HG03280 (cell line): ENCODE results near the gene ZBTB20.
"Not testable (repeated sequence)": the region's sequence is repeated elsewhere in the genome, so short reads cannot be mapped to it uniquely, and the experiment has no call there.

ENCODE experiments used
- ATAC-seq: cut with Tn5 transposase; IDR thresholded peaks from one replicate; pipeline ENCODE4 v1.9.1; 2021; ENCODE audit warnings: mild to moderate bottlenecking, moderate library complexity; ENCODE audit not compliant: unreplicated experiment

Gene ZBTB20

DNA sequence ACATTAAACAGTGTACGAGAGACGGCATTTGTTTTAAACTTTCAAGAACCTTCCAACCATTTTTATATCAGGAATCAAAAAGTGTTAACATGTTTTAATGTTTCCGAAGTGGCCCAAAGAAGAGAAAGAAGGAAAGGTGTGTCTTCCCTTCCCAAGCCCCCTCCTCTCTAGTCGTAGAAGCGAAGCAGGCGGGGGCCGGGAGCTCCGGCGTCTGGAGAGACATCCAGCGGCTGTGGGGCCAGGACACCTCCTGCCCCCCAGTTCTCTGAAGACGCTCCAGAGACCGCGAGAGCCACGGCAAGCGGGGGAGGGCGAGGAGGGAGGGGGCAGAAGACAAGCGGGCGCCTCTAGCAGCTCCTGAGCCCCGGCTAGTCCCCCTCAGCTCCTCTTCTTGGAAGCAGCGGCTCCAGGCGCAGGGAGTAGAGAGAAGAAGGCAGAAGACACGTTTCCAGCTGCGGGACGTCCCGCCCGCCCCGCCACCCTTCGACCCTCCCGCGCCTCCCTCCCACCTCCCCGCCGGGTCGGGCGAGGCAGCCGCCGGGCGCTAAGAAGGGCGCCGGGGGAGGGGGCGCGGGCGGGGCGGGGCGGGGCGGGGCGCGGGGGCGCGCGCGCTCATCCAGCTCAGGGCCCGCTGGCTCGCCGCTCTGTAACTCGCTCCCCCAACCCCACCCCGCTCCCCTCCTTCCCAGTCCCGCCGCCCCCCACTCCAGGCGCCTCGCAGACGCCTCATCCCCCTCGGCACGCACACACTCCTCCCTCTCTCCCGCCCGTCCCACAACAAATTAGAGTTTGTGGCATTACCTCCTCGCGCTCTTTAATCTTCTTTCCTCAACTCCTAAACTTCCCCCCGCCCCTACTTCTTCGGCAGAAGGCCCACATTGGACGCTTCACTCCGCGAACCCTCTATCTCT is at the start of gene ZBTB20:
TSS of gene ZBTB20 (minus strand) at position 871 of the 911 bp plus-strand sequence.
- peak; percentile 30 for ATAC-seq

DNA sequence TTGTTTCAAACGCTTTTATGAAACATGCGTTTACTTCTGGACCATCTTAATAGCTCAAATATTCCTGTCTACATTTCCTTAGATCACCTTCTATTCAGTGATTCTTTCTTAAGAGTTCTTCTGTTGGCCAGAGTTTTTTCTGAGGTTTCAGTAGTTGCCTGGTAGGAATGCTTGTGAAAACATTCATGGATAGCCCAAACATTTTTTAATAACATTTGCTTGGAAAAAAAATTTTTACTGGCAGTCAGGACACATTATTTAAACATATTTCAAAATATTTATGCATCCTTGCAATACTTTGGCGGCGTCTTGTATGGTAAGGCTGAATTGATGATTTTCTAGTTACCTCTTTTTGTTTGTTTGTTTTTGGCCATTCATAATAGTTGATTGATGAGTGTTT is 47.4 kb upstream of the ZBTB20 start:
- no peak for ATAC-seq

DNA sequence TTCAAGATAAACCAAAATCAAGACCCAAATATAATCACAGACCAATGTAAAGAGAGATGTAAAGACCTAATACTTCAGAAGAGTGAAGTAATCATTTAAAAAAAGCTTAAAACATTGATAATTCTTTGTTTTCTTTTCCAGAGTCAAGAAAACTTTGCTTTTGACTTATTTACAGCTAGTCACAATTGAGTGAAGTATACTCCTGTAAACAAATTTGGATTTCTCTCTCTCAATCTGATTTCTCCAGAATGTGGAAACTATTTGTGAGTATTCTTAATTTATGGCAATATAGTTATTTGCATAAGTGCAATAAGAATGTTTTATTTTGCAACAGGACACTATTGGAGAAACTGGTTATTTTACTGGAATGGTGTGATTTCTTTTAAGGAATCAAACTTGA is 43.7 kb upstream of the ZBTB20 start:
- ATAC-seq, result no peak

DNA sequence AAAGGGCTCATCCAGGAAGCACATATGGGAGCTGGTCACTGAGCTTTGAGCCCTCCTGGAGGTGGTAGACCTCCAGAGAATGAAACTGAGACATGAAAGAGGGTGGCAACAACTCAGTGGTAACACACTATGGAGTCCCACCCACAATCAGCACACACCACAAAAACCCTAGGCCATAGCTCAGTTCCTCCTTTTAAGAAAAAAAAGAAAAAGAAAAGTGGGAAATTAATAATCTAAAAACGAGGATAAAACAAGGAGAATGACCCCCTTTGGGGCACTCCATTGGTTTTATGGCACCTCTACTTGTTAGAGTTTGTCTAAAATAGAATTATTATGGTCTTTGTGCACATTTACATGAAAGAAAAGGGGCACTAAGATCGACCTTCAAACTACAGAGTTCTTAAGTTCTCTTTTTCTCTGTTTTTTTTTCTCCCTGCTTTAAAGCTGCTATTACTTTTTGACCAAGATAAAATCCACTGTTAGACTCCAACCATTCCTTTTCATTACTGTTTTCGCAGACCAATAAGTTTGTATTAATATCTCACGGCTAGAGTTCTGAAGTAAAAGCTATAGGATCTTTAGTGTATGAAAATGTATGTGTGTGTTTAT is 40.2 kb upstream of the ZBTB20 start:
- peak; percentile 100 for ATAC-seq

DNA sequence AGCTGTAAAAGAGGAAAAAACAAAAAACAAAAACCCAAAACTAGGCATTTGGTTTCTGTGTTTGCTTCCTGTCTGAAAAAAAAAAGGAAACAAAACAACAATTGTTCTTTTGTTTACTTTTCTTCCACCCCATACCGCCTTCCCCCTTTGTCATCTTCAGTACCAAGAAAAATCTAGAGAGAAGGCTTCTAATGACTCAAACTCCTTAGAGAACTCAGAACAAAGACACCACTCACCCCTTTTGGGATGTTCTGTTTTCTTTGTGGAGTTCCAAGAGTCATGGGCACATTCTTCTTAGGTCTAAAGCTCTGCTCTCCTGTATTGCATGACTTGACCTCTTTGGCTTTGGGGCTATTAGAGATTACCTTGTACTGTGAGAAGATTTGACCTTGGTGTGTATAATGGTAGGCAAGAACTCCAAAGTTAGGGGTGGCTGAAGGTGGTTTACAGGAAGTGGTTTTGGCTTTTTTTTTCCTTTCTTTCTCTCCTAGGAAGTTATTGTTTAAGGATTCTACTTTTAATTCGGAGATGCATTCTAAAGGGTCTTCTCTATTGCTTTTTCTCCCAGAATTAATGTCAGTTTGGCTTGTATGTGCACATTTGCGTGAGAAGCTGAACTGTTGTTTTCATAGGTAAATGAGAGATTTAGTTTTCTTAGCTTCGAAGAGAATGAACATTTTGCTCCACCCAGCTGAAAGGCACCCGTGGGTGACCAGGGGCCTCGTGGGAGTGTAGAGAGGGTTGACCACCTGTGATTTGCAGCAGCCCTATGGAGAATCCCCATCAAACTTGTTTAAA is 39.5 kb upstream of the ZBTB20 start:
- ATAC-seq, result peak; percentile 28

DNA sequence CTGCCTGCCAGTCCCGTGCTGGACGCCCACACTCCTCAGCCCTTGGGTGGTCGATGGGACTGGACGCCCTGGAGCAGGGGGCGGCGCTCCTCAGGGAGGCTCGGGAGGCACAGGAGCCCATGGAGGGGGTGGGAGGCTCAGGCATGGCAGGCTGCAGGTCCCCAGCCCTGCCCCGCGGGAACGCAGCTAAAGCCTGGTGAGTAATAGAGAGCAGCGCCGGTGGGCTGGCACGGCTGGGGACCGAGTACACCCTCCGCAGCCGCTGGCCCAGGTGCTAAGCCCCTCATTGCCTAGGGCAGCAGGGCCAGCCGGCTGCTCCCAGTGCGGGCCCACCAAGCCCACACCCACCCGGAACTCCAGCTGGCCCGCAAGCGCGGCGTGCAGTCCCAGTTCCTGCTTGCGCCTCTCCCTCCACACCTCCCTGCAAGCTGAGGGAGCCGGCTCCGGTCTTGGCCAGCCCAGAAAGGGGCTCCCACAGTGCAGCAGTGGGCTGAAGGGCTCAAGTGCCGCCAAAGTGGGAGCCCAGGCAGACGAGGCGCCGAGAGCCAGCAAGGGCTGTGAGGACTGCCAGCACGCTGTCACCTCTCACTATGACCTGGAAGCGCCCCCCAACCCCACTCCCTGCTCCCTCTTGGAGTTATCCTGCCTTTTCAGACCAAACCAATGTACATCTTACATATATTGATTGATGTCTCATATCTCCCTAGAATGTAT is 37.9 kb upstream of the ZBTB20 start:
- not testable (repeated sequence) for ATAC-seq

DNA sequence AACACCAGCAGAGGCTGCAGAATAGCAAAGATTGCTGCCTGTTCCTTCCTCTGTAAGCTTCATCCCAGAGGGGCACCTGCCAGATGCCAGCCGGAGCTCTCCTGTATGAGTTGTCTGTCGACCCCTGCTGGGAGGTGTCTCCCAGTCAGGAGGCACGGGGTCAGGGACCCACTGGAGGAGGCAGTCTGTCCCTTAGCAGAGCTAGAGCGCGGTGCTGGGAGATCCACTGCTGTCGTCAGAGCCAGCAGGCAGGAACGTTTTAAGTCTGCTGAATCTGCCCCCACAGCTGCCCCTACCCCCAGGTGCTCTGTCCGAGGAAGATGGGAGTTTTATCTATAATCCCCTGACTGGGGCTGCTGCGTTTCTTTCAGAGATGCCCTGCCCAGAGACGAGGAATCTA is 31.8 kb upstream of the ZBTB20 start:
- ATAC-seq, result not testable (repeated sequence)

DNA sequence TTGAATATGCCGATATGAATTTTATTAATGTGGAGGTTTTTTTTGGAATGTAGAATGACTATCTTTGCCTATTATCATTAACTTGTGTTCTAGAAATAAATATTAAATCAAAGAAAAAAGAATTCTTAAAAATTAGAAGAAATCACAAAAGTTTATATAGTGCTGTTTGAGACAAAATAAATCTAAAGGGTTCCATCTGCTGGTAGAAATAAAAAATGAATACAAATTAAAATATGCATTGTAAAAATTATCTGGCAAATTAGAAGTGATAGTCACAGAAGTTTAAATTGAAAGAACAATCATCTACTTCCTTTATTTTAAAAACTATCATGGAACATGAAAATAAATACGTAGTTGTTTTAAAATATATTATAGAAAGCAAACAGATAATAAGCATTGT is 22.7 kb upstream of the ZBTB20 start:
- ATAC-seq, result no peak

DNA sequence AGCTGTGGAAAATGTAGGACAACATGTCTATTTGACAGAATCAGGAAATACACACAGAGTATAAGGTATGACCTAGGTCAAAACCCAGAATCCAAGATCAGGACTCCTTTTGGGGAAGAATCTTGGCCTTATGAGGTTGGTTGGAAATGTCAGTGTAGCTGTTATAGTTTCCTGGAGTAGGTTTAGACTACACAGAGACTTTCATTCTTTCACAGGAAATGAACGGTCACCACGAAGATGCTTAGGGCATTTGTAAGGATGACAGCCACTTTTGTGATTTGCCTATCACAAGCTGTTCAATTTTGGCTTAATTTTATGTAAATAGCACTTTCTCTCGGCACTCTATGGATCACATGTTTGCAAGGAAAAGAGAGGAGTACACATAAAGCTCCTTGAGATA is 18.6 kb upstream of the ZBTB20 start:
- no peak for ATAC-seq

DNA sequence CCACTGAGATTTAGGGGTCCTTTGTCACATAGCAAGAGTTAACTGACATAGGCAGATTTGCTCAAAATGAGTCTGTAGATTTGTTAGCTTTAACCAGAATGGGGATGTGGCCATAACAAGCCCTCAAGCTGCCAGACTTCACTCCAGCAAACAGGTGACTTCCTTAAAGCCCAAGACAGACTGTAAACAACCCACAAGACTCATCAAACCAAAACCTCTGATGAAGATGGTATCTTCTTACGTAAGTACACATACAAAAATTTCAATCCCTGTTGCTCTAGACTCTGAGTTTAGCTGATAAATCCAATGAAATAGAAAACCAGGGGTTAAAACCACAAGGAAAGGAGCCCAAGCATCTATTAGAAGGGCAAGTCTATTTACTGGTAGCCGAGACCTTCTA is 18.2 kb upstream of the ZBTB20 start:
- ATAC-seq, result no peak

DNA sequence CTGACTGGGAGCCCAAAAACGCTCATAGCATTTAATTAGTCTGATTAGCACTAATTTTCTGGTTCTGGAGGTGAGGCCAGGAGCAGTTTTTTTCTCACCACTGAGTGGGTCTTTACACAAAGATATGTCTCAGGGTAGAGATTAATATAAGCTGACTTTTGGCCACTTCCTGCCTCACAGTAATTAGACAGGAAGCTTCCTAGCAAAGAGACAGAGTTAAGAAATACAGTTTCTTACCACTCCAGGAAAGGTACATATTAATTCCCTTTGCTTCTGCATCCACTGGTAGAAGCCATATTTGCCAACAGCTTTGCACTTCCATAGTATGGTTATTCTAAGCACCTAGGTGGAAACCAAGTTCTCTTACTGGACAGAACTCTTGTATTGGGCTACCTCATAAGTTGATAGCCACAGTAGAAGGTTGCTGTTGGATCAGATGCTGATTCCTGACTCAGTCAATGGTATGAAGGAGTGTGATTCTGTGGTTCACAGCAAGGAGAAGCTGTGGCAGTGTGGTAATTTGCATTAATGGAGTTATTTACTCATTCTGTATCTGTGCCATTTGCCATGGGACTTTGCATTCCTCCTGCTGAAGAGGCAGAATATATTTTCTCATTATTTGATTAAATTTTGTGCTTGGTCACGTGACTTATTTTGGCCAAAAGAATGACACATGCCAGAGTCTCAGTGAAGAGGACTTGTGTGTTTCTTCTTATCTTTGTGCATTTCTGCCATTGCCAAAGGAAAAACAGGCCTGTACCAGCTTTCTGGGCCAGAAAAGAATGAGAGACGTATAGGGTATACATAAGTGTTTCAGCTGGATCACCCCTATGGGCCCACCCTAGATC is 17.5 kb upstream of the ZBTB20 start:
- no peak for ATAC-seq

DNA sequence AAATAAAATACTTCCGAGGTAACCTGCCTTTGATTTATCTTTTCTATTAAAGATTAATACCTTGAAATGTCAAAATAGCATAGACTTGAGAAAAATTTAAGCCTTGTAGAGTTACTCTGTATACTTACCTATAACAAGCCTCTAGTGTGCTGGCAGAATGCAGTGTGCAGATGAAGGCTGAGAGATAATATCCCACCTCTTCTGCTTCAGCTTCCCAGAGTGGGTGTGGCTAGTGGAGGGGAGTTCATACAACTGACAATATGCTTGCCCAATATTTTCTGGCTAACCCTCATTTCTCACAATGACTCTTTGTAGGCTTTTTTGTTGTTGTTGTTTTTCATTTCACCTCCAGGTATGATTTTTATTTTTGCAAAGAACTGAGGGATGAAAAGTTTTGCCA is 15.7 kb upstream of the ZBTB20 start:
- no peak for ATAC-seq

DNA sequence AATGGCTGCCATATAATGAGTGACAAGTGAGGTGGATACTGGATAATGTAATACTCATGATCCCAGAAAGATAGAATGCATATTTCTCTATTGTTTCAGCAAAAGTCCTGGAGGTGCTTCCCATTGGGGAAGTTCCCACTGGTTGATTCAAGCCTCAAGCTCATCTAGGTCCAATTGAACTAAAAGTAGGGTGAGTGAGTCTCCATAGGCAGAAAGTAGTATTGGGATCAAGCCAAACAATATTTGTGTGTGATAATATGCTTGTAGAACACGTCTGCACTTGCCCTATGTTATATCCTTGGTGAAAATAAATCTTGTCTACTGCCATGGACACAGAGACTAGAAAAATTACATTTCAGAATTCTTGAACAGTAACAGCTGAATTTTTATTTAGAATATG is 14.8 kb upstream of the ZBTB20 start:
- no peak for ATAC-seq

DNA sequence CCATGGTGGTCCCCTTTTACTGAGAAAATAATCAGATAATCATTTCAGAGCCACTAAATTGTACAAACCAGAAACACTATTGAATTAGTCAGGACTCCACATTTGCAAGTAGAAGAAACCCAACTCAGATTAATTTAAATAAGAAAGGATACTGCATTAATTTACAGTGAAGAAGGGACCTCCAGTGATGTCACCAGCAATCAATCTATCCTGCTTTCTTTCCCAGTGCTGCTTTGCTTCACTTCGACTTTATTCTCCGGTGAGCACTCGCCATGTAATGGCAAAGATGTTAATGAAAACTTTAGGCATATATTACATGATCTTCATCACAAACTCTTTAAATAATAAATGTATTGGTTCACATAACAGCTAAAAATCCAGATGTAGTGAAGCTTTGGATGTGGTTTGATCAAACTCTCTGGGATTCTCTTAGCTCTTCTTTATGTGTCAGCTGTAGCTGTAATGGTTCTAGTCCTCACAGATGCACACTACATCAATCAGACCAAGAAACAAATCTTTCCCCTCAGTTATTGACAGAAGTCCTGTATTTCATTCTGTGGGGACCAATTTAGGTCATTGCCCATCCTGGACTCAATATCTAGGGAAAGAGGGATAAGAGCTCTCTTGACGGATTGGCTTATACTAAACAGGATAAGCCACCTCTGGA is 14.2 kb upstream of the ZBTB20 start:
- no peak for ATAC-seq

DNA sequence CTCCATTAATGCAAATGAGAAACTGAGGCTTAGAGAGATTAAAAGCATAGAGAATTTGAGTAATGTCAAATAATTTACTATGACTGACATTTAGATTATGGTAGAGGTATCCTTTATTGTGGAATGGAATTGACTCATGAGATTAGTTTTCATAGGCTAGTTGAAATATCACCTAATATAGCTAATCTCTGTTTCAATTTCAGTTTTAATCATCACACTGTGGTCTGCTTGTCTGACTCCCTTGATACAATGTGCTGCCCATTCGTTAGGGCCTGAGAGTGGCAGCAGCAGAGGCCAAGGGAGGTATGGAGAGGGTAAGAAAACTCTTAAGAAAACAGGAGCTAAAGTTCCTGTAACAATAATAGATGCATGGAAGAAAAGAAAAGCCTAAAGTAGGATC is 13.2 kb upstream of the ZBTB20 start:
- peak; percentile 99 for ATAC-seq

DNA sequence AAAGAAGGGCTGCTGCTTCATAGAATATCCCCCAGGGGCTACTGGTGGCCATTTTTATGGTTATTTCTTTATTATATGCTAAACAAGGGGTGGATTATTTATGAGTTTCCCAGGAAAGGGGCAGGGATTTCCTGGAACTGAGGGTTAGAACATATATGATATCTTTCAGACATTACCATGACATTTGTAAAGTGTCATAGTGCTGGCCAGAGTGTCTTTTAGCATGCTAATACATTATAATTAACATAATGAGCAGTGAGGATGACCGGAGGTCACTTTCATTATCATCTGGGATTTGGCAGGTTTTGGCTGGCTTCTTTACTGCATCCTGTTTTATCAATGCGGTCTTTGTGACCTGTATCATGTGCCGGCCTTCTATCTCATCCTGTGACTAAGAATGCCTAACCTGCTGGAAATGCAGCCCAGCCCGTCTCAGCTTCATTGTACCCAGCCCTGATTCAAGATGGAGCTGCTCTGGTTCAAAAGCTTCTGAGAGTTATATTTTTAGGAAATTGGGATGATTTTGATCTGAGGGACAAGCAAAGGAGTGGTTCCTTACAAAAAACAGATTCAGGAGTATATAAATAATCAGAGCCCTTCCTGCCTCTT is 9.1 kb upstream of the ZBTB20 start:
- ATAC-seq, result no peak

DNA sequence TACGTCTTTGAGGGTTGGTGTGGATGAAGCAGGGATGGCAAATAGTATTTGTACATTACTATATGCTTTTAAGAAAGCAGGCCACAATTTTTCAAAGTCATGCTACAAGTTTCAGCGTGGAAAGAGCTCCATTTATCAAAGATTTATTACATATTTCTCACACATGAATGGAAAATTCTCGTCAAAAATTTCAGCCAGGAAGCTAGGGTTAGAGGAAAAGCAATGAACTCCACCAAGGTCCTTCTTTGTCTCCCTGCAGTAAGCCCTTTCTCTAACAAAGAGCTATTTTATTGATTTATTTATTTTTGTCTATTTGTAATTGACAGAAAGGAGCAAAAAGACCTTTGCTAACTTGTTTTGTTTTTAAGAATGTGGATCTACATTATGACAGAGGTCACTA is 7.5 kb upstream of the ZBTB20 start:
- no peak for ATAC-seq

DNA sequence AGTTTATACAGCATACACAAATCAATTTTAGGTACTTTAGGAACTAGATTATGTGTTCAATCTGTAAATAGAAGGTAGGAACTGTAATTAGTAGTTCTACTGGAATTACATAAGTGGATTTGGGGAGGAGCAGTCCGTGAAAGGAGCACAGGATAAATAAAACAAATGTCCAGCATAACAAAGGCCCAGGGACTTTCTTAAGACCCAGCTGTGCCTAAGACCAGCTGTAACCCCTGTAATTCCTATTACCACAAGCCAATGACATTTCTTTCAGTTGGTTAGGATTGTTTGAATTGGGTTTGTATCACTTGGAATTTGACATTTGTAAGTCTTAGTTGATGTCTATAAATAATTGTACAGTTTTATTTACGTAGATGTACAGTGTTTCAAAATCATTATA is 4.8 kb upstream of the ZBTB20 start:
- ATAC-seq, result no peak

DNA sequence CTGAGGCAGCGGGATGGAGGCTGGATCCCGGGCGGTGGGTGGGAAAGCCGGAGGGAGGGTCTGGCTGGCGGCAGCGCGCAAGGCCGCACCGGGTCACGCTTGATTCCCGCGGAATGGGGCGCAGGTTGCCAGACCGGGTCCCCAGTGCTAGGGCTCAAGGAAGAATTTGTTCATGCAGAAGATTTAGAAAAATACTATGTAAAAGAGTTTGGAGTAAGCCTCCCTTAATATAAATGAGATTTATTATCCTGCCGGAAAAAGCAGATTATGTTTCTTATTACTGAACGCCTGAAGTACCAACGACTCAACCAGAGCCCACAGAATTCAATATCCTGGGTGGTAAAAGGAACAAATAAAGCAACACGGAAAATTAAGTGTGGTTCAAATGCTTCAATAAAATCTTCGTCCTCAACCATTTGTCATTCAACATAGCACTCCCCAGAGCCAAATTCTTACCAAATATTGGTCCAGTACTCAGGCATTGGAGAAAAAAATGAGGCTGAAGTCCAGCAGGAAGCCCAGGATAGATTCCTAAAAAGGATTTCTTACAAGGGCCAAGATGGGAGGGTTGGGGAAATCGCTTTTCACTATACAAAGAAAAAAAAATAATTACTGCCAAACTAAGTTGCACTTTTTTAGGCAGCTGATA is 1.2 kb upstream of the ZBTB20 start:
- ATAC-seq, result no peak
